MCF 10A (cell line): ENCODE measurements around the gene GARIN6. TPM values are rescaled to one million over a fixed set of nuclear protein-coding genes. Genes with fewer than 3 reads are reported as not detected.
"Not testable (repeated sequence)": the region's sequence is repeated elsewhere in the genome, so short reads cannot be mapped to it uniquely, and the experiment has no call there.

Experiments
- BruUV-seq: library from RNA; stranded (reverse); fragments of 400-500 nt; replicated peaks from 2 replicates; lab custom pipeline; 2021; lab: Mats Ljungman, UMichigan
- CTCF ChIA-PET: fragments of 300-600 bp; sonication (Branson Sonifier 250); formaldehyde crosslinking; extraction: SDS; loops from one replicate; lab custom pipeline; 2021; ENCODE audit warnings: antibody characterized with exemption, inconsistent platforms; lab: Yijun Ruan, JAX
- POLR2A ChIA-PET: fragments of 300-600, 350-650 bp; sonication (Branson Sonifier 250); formaldehyde crosslinking; extraction: SDS; loops from one replicate; lab custom pipeline; 2020; ENCODE audit warnings: antibody characterized with exemption, inconsistent platforms; lab: Yijun Ruan, JAX
- DNase-seq: peaks from one replicate; pipeline ENCODE4 v3.0.0-alpha.2; 2018; ENCODE audit not compliant: unreplicated experiment
- H3K27ac Mint-ChIP-seq: one replicate; pipeline ENCODE4 v1.8.0; 2022; ENCODE audit warnings: mild to moderate bottlenecking, low read depth, mixed read lengths; ENCODE audit not compliant: unreplicated experiment
- H3K27me3 Mint-ChIP-seq: one replicate; pipeline ENCODE4 v1.8.0; 2022; ENCODE audit warnings: mixed read lengths; ENCODE audit not compliant: insufficient read depth, unreplicated experiment
- H3K36me3 Mint-ChIP-seq: one replicate; pipeline ENCODE4 v1.8.0; 2022; ENCODE audit warnings: mild to moderate bottlenecking, moderate library complexity, mixed read lengths; ENCODE audit not compliant: insufficient read depth, unreplicated experiment
- H3K4me1 Mint-ChIP-seq: one replicate; pipeline ENCODE4 v1.8.0; 2022; ENCODE audit warnings: mixed read lengths; ENCODE audit not compliant: insufficient read depth, unreplicated experiment
- H3K4me3 Mint-ChIP-seq: one replicate; pipeline ENCODE4 v1.8.0; 2022; ENCODE audit warnings: mild to moderate bottlenecking, moderate library complexity, mixed read lengths; ENCODE audit not compliant: unreplicated experiment
- H3K9me3 Mint-ChIP-seq: one replicate; pipeline ENCODE4 v1.8.0; 2022; ENCODE audit warnings: mixed read lengths; ENCODE audit not compliant: unreplicated experiment
- CTCF ChIP-seq: fragments of 200-600 bp; IDR thresholded peaks from one replicate; pipeline ENCODE4 v1.8.0; 2022; ENCODE audit warnings: antibody characterized with exemption, mild to moderate bottlenecking; ENCODE audit not compliant: unreplicated experiment
- intact Hi-C: fragments of 100-400 bp; cut with micrococcal nuclease; formaldehyde crosslinking; loops from 2 replicates; pipeline ENCODE4 v1.14.1; 2022
- total RNA-seq: library from RNA; stranded (reverse); gene quantifications from 2 replicates; pipeline ENCODE4 v1.2.3, GENCODE V29; 2022

Gene GARIN6
- total RNA-seq, 1 experiment from 2014 or later: not detected

DNA sequence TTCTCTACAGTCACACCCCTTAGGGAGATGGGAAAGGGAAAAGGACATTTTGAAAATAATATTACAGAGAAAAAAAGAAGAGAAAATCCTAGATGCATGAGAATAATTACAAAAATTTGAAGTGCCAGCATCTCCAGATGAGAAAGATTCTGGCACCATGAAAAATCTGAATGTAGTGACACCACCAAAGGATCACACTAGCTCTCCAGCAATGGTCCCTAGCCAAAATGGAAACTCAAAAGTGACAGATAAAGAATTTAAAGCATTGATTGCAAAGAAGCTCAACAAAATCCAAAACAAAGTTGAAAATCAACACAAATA, 27.4 kb upstream of the GARIN6 start:
- no peak for TF ChIP-seq CTCF
- Mint-ChIP-seq H3K27me3 (no peaks in the 10 kb centered on the region), H3K4me3 (no peak overlapping the region), H3K36me3 (no peaks in the 10 kb centered on the region), H3K27ac (no peak overlapping the region), H3K9me3 (peaks cover 17% of the 10 kb centered on the region), H3K4me1 (no peaks in the 10 kb centered on the region)
- intact Hi-C loops: loop anchor here (1.0 kb wide), 1 partner anchor 233 kb away; no protein-coding TSS in a partner anchor
- no TSS peak for BruUV-seq
- POLR2A ChIA-PET: no interaction called here
- no peak for DNase-seq
- CTCF ChIA-PET: interaction anchor here (0.6 to 1.9 kb wide), 7 partner anchors 8 to 754 kb away, joined by 3 to 6 read pairs (median 3); no protein-coding TSS in a partner anchor

GRCh38 chr12:99624591-99624990, 23.0 kb upstream of the GARIN6 start:
- CTCF ChIA-PET, H3K4me3 Mint-ChIP-seq, H3K27me3 Mint-ChIP-seq, H3K27ac Mint-ChIP-seq, intact Hi-C loops, POLR2A ChIA-PET, BruUV-seq, H3K4me1 Mint-ChIP-seq, DNase-seq, H3K36me3 Mint-ChIP-seq: not testable (repeated sequence)
- H3K9me3 Mint-ChIP-seq: peaks cover 17% of the 10 kb centered on the region

DNA sequence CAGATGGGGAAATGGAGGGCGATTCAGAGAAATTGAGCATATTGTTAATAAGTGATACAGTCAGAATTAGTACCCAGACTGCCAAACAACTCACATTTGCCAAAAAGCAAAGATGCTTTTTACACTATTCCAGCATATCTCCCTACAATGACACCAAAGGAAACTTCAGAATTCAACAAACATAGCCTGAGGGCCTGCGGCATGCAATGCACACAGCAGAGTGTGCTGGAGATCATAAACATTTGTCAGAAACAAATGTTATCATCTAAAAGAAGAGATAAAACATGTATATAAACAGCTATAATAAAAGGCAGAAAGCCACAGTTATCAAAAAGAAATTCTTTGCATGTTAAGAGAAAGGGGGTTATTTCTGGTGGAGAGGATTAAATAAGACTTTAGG, 20.1 kb upstream of the GARIN6 start:
- DNase-seq: no peak
- POLR2A ChIA-PET: no interaction called here
- BruUV-seq: no TSS peak
- no peak overlapping the region for H3K4me3 Mint-ChIP-seq
- CTCF ChIA-PET: interaction anchor here (0.6 kb wide), 1 partner anchor 54 kb away, joined by 3 read pairs; no protein-coding TSS in a partner anchor
- no peaks in the 10 kb centered on the region for H3K27me3 Mint-ChIP-seq
- H3K9me3 Mint-ChIP-seq: no peaks in the 10 kb centered on the region
- no peak for TF ChIP-seq CTCF
- no peaks in the 10 kb centered on the region for H3K4me1 Mint-ChIP-seq
- no peaks in the 10 kb centered on the region for H3K36me3 Mint-ChIP-seq
- no peak overlapping the region for H3K27ac Mint-ChIP-seq
- intact Hi-C loops: no loop called here

DNA sequence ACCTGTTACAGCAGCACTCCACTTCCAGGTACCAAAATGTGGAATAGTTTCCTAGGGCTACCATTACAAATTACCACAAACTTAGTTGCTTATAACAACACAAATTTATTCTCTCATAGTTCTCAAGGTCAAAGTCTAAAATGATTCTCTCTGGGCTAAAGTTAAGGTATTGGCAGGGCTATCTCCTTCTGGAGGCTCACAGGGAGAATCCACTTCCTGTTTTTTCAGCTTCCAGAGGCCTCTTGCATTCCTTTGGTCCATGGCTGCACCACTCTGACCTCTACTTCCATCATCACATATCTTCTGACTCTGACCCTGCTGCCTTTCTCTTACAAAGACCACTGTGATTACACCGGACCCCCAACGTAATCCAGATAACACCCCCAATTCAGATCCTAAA, 2.9 kb upstream of the GARIN6 start:
- no TSS peak for BruUV-seq
- intact Hi-C loops: no loop called here
- Mint-ChIP-seq H3K27me3 (no peaks in the 10 kb centered on the region), H3K27ac (no peak overlapping the region), H3K36me3 (peaks cover 10% of the 10 kb centered on the region), H3K9me3 (no peaks in the 10 kb centered on the region), H3K4me1 (no peaks in the 10 kb centered on the region), H3K4me3 (no peak overlapping the region)
- no peak for TF ChIP-seq CTCF
- POLR2A ChIA-PET: no interaction called here
- CTCF ChIA-PET: interaction anchor here (0.6 kb wide), 1 partner anchor 52 kb away, joined by 3 read pairs; no protein-coding TSS in a partner anchor
- DNase-seq: no peak

DNA sequence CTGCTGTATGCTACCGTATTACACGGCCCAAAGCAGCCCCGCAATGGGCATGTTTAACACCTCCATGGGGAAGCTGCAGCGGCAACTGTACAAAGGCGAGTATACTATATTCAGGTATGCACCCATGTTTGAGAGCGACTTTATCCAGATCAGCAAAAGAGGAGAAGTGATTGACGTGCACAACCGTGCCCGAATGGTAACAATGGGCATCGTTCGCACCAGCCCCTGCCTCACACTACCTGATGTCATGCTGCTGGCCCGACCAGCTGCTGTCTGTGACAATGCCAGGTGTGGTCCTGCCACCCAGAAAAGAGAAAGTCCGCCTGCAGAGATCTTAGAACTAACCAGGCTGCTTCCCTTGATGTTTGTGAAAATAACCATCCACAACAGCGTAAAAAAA, 630 bp downstream of the GARIN6 start:
- Mint-ChIP-seq H3K4me1 (no peaks in the 10 kb centered on the region), H3K9me3 (no peaks in the 10 kb centered on the region), H3K4me3 (no peak overlapping the region), H3K27ac (no peak overlapping the region), H3K36me3 (peaks cover 12% of the 10 kb centered on the region), H3K27me3 (no peaks in the 10 kb centered on the region)
- ChIA-PET CTCF (interaction anchor here (1.3 to 1.5 kb wide), 2 partner anchors 10 to 50 kb away, joined by 3 to 4 read pairs; no protein-coding TSS in a partner anchor), POLR2A (no interaction called here)
- intact Hi-C loops: no loop called here
- BruUV-seq: no TSS peak
- no peak for DNase-seq
- no peak for TF ChIP-seq CTCF
